ENCODE results near the gene MAP3K14.
"Not testable (repeated sequence)": the region's sequence is repeated elsewhere in the genome, so short reads cannot be mapped to it uniquely, and the experiment has no call there.

The MAP3K14 gene

DNA sequence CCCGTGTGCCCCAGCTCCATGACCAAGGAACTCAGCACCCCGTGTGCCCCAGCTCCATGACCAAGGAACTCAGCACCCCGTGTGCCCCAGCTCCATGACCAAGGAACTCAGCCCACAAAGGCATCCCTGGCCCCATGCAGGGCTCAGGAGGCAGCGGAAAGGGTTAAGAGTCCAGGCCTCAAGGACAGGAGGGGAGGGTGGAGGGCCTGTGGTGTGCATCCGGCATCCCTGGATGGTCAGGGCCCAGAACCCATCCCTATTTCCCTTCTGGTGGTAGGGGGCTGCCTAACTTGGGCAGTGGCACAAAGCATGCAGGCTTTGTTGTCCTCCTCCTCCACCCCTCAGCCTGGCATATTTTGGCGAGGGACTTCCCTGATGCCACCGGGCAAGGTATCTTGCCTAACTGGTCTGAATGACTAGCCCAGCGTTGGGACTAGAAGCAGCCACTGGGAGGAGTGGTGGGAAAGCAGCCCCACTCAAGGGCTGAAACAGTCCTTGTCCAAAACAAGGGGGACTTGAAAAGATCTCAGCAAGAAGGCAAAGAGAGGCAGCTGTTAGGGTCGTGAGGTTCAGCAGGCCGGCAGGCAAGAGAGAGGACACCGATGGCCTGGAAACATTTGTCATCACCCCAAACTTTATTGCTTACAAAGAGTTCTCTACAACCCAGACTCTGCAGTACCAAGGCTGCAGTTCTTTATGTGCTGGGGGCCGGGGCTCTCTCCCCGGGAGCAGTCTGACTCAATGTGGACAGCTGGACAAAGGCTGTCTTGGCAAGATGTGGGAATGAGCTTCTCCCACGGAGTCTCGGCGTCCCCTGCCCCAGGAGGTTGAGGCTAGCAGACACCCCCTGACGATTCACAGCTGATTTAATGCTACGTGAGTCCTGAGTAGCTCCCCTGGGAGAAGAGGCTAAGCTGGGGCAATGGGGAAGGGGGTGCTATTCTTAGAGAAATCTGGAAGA, 54.0 kb downstream of the MAP3K14 start:
- no peaks in the 10 kb centered on the region for H3K9me3 Mint-ChIP-seq

DNA sequence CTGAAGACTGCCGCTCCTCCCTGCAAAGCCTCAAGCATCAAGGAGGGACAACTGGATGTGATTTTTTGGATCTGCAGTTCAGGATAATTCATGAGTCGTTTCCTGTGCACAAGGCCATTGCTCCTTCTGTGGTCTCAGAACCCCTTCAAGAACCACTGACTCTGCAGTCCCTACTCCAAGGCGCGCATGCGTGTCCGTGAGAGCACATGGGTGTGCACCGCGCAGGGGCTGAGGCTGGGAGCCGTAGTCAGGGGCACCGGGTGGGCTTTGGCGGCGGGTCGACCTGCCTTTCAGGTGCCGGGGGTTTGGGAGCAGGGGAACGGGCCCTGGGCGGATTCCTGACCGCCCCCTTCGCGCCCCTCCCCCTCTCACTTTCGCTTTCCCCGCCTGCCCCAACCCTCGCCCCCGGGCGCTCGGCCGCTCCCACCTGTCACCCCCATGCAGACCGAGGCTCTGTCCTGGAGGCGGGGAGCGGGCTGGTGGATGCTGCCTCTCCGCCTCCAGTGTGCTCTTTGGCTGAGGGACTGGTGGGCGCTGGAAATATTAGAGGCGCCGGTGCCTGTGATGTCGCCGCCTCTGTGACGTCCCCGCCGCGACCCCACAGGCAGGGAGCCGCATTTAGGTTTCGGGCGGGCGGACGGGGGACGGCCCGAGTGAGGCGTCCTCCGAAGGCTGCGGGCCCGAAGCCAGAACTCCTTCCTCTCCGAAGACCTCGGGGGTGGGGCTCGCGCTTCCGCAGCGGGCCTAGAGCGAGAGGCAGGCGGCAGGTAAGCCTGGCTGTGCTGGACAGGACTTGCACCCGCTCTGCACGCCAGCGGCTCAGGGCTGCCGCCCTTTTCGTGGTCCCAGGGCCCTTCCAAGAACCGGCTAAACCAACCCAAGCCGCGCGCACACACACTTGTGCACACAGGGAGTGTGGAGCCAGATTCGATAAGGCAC, 55.0 kb downstream of the MAP3K14 start, which contains the start of gene SPATA32:
Gene SPATA32 (minus strand): TSS at position 518 of the 939 bp plus-strand sequence. CDS start 78 bp downstream, at position 440.
- Mint-ChIP-seq H3K27ac (peak within 1 kb of the TSS; percentile 82), H3K27me3 (no peaks in the 10 kb centered on the region), H3K4me1 (peaks cover 19% of the 10 kb centered on the region), H3K4me3 (peak within 1 kb of the TSS; percentile 89), H3K36me3 (peaks cover 3% of the 10 kb centered on the region), H3K9me3 (no peaks in the 10 kb centered on the region)
- DNase-seq (ENCODE audit: low spot score in 2 of 2) (peak; percentile 31 to 43), ATAC-seq (ENCODE audit: low read depth) (peak; percentile 82)

More for the DNA sequence above, 54.0 kb downstream of the MAP3K14 start:
- DNase-seq (ENCODE audit: low spot score in 2 of 2) (no peak), ATAC-seq (ENCODE audit: low read depth) (no peak)
- Mint-ChIP-seq H3K4me1 (peaks cover 16% of the 10 kb centered on the region), H3K27ac (peak overlapping the region; percentile 82), H3K27me3 (no peaks in the 10 kb centered on the region), H3K36me3 (peaks cover 7% of the 10 kb centered on the region), H3K4me3 (peak overlapping the region; percentile 89)

DNA sequence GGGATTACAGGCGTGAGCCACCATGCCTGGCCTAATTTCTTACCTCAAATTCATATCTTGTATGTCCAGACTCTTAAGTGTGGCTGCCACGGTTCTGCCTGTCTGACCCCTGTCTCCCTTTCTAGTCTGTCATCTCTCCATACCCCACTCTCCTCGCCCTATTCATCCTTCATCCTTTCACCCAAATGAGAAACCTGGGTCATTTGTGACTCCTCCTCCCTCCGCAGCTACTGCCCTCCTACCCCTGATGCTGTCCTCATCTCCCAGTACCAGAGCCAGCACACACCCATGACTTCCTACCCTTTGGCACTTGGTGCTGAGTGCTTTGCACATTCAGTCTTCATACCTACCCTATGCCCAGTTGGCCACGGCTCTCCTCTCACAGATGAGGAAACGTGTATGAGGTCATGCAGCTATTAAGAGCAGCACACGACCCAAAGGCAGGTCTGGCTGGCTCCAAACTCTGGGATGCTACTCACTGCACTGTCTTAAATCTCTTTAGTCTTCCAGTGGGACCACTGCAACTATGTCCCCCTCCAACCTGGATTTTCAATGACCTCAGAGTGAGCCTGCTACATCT, 56.5 kb downstream of the MAP3K14 start:
- peaks cover 25% of the 10 kb centered on the region for H3K4me1 Mint-ChIP-seq

DNA sequence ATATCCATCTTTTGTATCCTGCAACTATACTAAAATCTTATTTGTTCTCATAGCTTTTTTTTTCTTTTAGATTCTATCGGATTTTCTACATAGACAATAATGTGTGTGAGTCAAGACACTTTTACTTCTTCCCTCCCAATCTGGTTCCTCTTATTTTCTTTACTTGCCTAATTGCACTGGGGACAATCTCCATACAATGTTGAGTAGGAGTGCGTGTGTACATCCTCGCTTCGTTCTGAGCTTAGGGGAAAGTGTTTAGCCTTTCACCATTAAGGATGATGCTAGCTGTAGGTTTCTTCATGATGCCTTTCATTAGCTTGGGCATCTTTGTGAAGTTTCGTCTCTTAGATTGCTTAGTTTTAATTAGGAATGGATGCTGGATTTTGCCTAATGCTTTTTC, 57.8 kb downstream of the MAP3K14 start:
- Mint-ChIP-seq H3K36me3 (peaks cover 2% of the 10 kb centered on the region), H3K27ac (no peak overlapping the region)
- no peak for ATAC-seq (ENCODE audit: low read depth)

More for the DNA sequence above, 56.5 kb downstream of the MAP3K14 start:
- H3K9me3 Mint-ChIP-seq = no peaks in the 10 kb centered on the region
- H3K27me3 Mint-ChIP-seq = no peaks in the 10 kb centered on the region
- ATAC-seq (ENCODE audit: low read depth) (no peak), DNase-seq (ENCODE audit: low spot score in 2 of 2) (no peak)
- peaks cover 3% of the 10 kb centered on the region for H3K36me3 Mint-ChIP-seq
- H3K4me3 Mint-ChIP-seq = no peak overlapping the region
- peak overlapping the region; percentile 61 for H3K27ac Mint-ChIP-seq

DNA sequence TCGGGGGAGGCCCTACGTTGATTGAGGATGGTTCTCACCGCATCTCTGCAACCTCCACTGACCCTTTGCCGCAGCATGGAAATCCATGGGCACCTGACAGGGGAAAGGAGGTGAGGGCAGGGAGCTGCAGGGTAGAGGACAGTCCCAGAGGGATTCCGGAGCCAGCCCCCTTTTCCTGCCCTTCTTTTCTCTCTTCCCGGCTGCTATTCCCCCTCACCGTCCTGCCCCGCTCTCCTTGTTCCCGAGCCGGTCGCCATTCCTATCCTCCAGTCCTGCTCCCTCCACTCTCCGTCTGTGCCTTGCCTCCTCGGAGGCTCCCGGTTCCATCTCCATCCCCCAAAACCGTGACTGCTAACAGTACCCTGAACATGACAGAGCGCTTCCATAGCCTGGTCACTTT, 59.7 kb downstream of the MAP3K14 start:
- H3K27me3 Mint-ChIP-seq = no peaks in the 10 kb centered on the region
- DNase-seq (ENCODE audit: low spot score in 2 of 2) (no peak), ATAC-seq (ENCODE audit: low read depth) (no peak)
- no peak overlapping the region for H3K27ac Mint-ChIP-seq
- H3K4me1 Mint-ChIP-seq = peaks cover 29% of the 10 kb centered on the region
- H3K4me3 Mint-ChIP-seq = no peak overlapping the region
- H3K9me3 Mint-ChIP-seq = no peaks in the 10 kb centered on the region
- H3K36me3 Mint-ChIP-seq = peaks cover 2% of the 10 kb centered on the region

More for the DNA sequence above, 57.8 kb downstream of the MAP3K14 start:
- H3K27me3 Mint-ChIP-seq = no peaks in the 10 kb centered on the region
- H3K4me3 Mint-ChIP-seq = no peak overlapping the region
- no peak for DNase-seq (ENCODE audit: low spot score in 2 of 2)
- H3K9me3 Mint-ChIP-seq = no peaks in the 10 kb centered on the region
- H3K4me1 Mint-ChIP-seq = peaks cover 29% of the 10 kb centered on the region

DNA sequence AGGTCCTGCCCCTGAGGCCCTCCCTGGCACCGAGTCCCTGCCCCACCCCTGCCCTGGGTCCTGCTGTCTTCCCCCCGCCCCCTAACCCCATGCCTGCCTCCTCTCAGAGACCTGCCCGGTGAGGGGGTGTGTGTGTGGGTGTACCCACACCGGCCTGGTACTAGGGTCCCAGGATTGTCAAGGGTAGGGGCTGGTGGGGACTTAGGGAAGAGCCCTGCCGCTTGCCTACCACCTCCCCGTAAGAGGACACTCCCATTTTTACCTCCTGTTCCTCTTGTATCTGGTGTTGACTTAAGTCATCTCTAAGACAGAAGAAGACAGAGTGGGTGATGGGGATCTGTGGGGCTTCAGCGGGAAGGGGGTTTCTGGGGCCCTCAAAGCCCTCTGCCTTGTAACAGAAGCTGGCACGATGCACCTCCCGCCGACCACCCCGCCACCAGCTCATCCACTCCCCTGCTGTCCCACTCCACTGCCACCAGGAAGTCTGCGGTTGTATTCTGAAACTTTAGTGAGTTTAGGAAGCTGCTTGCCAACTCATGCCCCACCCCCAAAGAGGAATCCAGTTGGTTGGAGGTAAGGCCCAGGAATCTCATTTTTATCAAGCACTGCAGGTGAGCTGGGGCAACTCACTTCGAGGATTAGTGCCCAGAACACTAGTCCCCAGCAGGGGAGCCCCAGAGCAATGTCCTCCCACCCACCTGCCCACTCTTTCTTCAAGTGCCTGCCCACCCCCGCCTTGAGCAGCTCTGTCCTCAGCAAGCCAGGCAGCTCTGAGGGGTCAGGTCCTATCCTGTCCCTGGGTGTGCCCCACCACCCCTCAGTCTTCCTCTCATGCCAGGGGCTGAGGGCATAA, 60.5 kb downstream of the MAP3K14 start:
- Mint-ChIP-seq H3K36me3 (peaks cover 2% of the 10 kb centered on the region), H3K27ac (no peak overlapping the region), H3K4me3 (no peak overlapping the region), H3K4me1 (peaks cover 29% of the 10 kb centered on the region), H3K27me3 (no peaks in the 10 kb centered on the region), H3K9me3 (no peaks in the 10 kb centered on the region)
- DNase-seq (ENCODE audit: low spot score in 2 of 2) (no peak), ATAC-seq (ENCODE audit: low read depth) (peak; percentile 27)

DNA sequence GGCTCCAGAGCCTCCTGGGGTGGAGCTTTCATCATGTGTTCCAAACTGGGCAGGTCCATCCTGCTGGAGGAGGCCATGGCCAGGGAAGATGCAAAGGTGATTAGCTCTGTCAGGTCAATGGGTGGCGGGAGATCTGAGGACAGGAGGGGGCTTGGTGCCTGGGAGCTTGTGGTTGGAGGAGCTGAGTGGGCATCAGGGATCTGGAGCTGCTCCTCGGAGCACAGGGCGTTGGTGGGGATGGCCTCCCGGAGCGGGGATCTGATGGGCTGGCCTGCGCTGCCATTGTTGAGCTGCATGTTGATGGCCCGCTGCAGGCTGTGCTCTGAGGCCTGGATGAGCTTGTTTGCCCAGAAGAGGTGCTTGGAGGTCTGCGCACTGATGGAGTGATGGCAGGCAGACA, 61.5 kb downstream of the MAP3K14 start:
- H3K4me3 Mint-ChIP-seq = no peak overlapping the region
- H3K27me3 Mint-ChIP-seq = no peaks in the 10 kb centered on the region
- ATAC-seq (ENCODE audit: low read depth) (no peak), DNase-seq (ENCODE audit: low spot score in 2 of 2) (no peak)
- peaks cover 2% of the 10 kb centered on the region for H3K36me3 Mint-ChIP-seq
- no peak overlapping the region for H3K27ac Mint-ChIP-seq
- H3K9me3 Mint-ChIP-seq = no peaks in the 10 kb centered on the region
- H3K4me1 Mint-ChIP-seq = peaks cover 24% of the 10 kb centered on the region

DNA sequence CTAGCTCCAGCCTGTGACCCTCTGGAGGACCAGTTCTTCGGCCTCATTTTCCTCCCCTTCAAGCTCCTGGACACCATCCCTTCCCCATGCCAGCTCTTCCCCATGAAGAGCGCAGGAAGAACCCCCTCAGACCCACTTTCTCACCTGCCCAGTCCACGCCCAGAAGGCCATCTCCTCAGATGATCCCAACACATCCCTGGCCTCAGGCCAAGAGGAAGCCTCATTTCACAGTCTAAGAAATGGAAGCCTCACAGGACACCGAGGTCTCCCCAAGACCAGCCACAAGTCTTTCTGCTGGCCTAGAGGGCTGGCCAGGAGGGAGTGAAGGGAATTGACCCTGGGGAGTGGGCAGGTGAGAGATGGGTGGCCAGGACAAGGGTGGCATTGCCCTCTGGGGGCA, 62.9 kb downstream of the MAP3K14 start:
- Mint-ChIP-seq H3K27ac (no peak overlapping the region), H3K9me3 (no peaks in the 10 kb centered on the region), H3K36me3 (peaks cover 2% of the 10 kb centered on the region), H3K27me3 (no peaks in the 10 kb centered on the region), H3K4me1 (peaks cover 19% of the 10 kb centered on the region), H3K4me3 (no peak overlapping the region)
- no peak for ATAC-seq (ENCODE audit: low read depth)
- no peak for DNase-seq (ENCODE audit: low spot score in 2 of 2)

DNA sequence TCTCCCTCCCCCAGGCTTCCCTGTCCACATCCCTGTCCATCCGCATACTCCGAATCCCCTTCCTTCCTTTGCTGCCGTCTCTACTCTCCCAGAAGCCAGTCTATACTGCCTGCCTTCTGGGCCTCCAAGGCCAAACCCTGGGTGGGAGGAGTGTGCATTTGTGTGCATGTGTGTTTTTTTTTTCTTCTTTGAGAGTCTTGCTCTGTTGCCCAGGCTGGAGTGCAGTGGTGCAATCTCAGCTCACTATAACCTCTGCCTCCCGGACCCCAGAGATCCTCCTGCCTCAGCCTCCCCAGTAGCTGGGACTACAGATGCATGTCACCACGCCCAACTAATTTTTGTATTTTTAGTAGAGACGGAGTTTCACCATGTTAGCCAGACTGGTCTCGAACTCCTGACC, 63.6 kb downstream of the MAP3K14 start:
- not testable (repeated sequence) for H3K36me3 Mint-ChIP-seq; H3K4me3 Mint-ChIP-seq; H3K27ac Mint-ChIP-seq; ATAC-seq (ENCODE audit: low read depth); DNase-seq (ENCODE audit: low spot score in 2 of 2); H3K9me3 Mint-ChIP-seq; H3K27me3 Mint-ChIP-seq
- peaks cover 23% of the 10 kb centered on the region for H3K4me1 Mint-ChIP-seq

DNA sequence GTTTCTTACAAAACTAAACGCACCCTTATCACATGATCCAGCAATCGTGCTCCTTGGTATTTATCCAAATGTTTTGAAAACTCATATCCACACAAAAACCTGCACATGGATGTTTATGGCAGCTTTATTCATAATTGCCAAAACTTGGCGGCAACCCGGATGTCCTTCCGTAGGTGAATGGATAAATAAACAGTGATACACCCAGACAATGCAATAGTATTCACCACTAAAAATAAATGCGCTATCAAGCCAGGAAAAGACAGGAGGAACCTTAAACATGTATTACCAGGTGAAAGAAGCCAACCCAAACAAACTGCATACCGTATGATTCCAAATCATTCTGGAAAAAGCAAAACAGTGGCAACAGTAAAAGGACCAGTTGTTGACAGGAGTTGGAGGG, 64.9 kb downstream of the MAP3K14 start:
- DNase-seq (ENCODE audit: low spot score in 2 of 2) = no peak
- Mint-ChIP-seq H3K4me1 (peaks cover 25% of the 10 kb centered on the region), H3K36me3 (peaks cover 2% of the 10 kb centered on the region), H3K27me3 (no peaks in the 10 kb centered on the region), H3K4me3 (no peak overlapping the region), H3K9me3 (no peaks in the 10 kb centered on the region), H3K27ac (no peak overlapping the region)
- no peak for ATAC-seq (ENCODE audit: low read depth)

DNA sequence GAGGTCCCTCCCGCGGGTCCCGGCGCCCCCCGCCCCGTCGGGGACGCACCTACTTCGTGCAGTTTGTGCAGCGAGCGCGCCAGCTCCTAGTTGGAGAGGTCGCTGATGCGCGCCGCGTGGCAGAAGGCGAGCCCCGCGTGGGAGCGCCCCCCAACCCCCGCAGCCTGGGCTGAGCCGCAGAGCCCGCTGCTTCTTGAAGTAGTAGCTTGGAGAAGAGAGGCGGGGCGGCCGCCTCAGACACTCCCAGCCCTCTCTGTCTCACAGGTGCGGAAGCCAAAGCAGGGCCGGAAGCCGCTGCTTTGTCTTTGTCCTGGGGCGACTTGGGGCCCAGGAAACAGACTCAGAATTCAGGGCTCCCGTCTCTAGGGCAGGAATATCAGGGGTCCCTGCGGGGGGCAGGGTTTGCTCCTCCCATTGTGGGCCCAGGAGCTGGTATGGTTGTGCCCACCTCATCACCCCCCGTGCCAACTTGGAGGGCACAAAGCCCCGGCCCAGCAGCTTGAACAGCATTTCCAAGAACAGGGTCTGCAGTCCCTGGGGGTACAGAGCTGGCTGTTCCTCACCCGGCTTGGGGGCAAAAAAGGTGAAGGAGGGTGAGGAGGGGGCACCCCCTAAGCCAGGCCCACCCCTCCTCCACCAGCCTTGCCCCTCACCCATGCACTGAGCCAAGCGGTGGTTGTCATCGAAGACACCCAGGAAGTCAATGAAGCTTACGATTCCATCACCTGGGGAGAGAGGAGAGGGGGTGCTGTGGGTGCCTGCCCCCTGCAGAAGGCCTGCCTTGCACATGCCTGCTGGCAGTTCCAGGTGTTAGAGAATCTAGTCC, 68.5 kb downstream of the MAP3K14 start:
- peak; percentile 74 for ATAC-seq (ENCODE audit: low read depth)
- no peaks in the 10 kb centered on the region for H3K9me3 Mint-ChIP-seq
- H3K4me3 Mint-ChIP-seq = peak overlapping the region; percentile 91
- H3K27me3 Mint-ChIP-seq = no peaks in the 10 kb centered on the region
- H3K36me3 Mint-ChIP-seq = peaks cover 9% of the 10 kb centered on the region
- H3K27ac Mint-ChIP-seq = peak overlapping the region; percentile 86
- peaks cover 24% of the 10 kb centered on the region for H3K4me1 Mint-ChIP-seq
- peak; percentile 69 to 74 for DNase-seq (ENCODE audit: low spot score in 2 of 2)

DNA sequence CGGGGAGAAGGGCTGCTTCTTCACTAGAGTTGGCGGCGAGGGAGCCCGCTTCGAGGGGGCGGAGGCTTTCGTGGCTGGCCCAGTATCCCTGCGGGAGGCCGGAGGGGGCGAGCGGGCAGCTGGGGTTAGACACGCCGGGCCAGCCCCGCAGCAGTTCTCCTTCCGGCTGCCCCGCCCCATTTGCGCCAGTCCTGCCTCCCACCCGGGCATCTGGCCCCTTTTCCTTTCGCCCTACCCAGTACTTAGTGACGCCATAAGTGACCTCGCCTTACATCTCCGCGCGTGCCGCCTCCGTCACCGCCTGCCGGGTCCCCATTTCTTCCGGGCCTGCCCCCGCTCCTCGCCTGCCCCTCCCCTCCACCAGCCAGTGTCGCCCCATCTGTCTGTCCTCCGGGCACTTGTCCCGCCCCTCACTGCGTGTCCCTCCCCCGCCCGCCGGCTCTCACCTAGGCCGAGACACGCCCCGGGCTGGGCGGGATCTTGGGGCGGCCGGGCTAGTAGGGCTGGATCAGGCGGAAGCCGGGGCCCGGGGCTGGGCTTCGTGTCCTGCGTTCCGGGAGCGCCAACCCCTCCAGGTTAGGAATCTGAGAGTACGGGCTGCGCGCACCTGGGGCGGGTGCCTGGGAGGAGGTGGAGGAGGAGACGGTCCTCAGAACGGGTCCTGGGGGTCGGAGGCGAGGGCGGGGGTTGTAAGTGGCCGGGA, 69.2 kb downstream of the MAP3K14 start:
- DNase-seq (ENCODE audit: low spot score in 2 of 2) (peak; percentile 87 to 93), ATAC-seq (ENCODE audit: low read depth) (peak; percentile 77)
- H3K27me3 Mint-ChIP-seq = no peaks in the 10 kb centered on the region
- no peaks in the 10 kb centered on the region for H3K9me3 Mint-ChIP-seq
- H3K4me3 Mint-ChIP-seq = peak overlapping the region; percentile 91
- H3K4me1 Mint-ChIP-seq = peaks cover 22% of the 10 kb centered on the region
- peaks cover 14% of the 10 kb centered on the region for H3K36me3 Mint-ChIP-seq
- H3K27ac Mint-ChIP-seq = peak overlapping the region; percentile 86

All from memory B cell (primary cell).